Measurements from ENCODE around the gene F12.

The F12 gene

GRCh38 chr5:177355162-177355867 is 54.0 kb downstream of the F12 start:
- no peak for DNase-seq (ENCODE audit: low read depth)

GRCh38 chr5:177354711-177355110 is 54.7 kb downstream of the F12 start:
- no peak for DNase-seq (ENCODE audit: low read depth)

GRCh38 chr5:177354256-177354655 is 55.1 kb downstream of the F12 start:
- no peak for DNase-seq (ENCODE audit: low read depth)

GRCh38 chr5:177353093-177353492 is 56.3 kb downstream of the F12 start:
- DNase-seq (ENCODE audit: low read depth): no peak

Data from activated gamma-delta T cell treated with anti-CD3 and anti-CD28 coated beads, Interleukin-2, amount 50 U/mL, for 16 hours (primary cell).